GM10266 (cell line): ENCODE measurements around the gene ENTPD7.

ENCODE experiments used
- DNase-seq: peaks from one replicate; pipeline ENCODE4 v3.0.0; 2012; ENCODE audit errors: extremely low spot score
- CTCF ChIP-seq: IDR thresholded peaks from 2 replicates; pipeline ENCODE4 v1.5.1; 2012; ENCODE audit warnings: mild to moderate bottlenecking, low read depth; ENCODE audit not compliant: control insufficient read depth, insufficient read depth; ENCODE audit errors: missing control alignments

The ENTPD7 gene

GRCh38 chr10:99660662-99661376 is 1.5 kb downstream of the ENTPD7 start:
- DNase-seq = no peak
- no peak for TF ChIP-seq CTCF

- DNase-seq = no peak
- no peak for TF ChIP-seq CTCF
Observed at GRCh38 chr10:99661377-99661763, 2.1 kb downstream of the ENTPD7 start.

GRCh38 chr10:99665304-99665703 is 6.0 kb downstream of the ENTPD7 start:
- no peak for TF ChIP-seq CTCF
- DNase-seq = no peak

GRCh38 chr10:99667108-99667751 is 7.9 kb downstream of the ENTPD7 start:
- DNase-seq = no peak

GRCh38 chr10:99671386-99671785 is 12.1 kb downstream of the ENTPD7 start:
- no peak for DNase-seq
- no peak for TF ChIP-seq CTCF

More at GRCh38 chr10:99667108-99667751, 7.9 kb downstream of the ENTPD7 start:
- TF ChIP-seq CTCF = no peak

- DNase-seq = no peak
- no peak for TF ChIP-seq CTCF
Observed at GRCh38 chr10:99672884-99673283, 13.6 kb downstream of the ENTPD7 start.

- no peak for TF ChIP-seq CTCF
- no peak for DNase-seq
Observed at GRCh38 chr10:99673492-99673891, 14.2 kb downstream of the ENTPD7 start.
